Non-pigmented ciliary epithelial cell (primary cell): Measurements from ENCODE around the gene ZW10.

Experiments used
- DNase-seq: peaks from one replicate; pipeline ENCODE4 v3.0.0-alpha.2; 2010; ENCODE audit warnings: low read depth

The ZW10 gene

GRCh38 chr11:113697756-113698407 lies 75.6 kb downstream of the ZW10 start:
- DNase-seq, result no peak

DNA sequence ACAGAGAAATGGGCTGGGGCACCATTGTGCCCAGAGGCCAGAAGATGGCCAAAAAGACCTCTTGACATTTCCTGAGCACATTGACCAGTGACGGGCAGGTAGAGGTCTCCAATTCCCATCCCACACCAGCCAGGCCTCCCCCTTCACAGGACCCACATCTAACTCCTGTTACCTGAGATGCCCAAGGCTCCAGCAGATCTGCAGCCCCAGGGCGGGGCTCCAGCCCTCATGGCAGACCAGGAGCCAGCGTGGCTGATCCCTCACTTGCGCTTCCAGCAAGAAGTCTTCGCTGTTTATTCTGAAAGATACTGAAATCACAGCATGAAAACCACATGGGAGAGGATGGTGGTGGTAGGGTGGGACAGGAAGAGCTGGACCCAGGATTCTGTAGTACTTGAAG lies 76.4 kb downstream of the ZW10 start:
- DNase-seq, result no peak

- no peak for DNase-seq
Measured at GRCh38 chr11:113695207-113695606, 78.3 kb downstream of the ZW10 start.

DNA sequence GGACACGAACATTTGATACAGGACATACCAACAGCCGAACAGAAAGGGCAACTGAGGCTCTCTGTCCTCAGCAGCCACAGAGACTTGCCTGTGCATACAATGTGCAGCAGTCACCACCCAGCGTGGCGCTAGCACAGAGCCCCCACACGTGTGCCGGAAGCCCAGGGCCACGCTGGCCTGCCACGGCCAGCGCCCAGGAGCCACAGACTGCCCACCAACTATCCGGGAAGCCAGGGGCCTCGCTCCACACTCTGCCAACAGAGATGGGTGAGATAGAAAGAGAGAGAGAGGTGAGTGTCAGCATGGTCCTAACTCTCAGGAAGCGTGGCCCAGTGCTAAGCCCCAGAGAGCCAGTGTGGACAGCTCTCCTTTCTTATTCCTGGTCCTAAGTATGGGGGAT lies 79.1 kb downstream of the ZW10 start:
- no peak for DNase-seq

- no peak for DNase-seq
Measured at GRCh38 chr11:113693030-113693429, 80.5 kb downstream of the ZW10 start.

DNA sequence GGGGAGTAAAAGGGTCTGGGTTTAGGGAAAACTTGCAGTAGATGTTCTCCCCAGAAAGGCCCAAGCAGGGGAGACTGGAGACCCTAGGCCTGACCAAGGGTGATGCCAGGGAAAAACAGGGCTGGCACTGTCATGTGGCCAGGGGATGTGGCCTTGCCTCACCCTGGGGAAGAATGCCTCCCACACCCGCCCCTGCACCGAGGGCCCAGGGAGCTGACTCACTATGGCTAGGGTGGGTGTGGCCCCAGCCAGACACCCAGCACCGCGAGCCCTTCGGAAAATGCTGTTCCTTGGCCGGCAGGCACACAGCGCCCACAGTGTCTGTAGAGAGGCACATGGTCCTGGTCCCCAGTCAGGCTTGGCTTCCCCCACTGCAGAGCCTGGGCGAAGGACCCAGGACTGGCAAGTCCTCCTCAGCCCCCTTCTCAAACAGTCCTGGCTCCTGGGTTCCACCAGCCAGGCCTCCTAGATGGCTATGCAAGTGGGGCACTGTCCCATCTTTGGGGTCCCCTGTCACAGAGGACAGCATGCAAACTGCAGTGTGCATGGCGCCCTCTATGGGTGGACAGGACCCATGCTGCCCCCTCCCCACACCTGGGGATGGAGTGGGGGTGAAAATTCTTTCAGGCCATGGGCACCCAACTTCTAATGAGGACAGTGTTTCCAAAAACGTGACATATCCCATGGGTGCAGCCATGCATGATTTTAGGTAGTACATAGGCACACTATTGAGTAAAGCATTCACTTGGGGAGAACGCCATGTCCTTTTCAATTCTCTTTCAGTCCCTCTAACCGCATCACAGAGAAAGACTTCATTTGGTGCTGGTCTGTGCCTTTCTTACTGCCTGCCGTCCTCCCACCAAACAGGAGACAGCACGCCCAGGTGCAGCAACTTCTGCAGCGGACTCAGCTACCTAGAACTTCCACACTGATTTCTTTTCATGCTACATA lies 82.6 kb downstream of the ZW10 start:
- DNase-seq, result peak; percentile 30

DNA sequence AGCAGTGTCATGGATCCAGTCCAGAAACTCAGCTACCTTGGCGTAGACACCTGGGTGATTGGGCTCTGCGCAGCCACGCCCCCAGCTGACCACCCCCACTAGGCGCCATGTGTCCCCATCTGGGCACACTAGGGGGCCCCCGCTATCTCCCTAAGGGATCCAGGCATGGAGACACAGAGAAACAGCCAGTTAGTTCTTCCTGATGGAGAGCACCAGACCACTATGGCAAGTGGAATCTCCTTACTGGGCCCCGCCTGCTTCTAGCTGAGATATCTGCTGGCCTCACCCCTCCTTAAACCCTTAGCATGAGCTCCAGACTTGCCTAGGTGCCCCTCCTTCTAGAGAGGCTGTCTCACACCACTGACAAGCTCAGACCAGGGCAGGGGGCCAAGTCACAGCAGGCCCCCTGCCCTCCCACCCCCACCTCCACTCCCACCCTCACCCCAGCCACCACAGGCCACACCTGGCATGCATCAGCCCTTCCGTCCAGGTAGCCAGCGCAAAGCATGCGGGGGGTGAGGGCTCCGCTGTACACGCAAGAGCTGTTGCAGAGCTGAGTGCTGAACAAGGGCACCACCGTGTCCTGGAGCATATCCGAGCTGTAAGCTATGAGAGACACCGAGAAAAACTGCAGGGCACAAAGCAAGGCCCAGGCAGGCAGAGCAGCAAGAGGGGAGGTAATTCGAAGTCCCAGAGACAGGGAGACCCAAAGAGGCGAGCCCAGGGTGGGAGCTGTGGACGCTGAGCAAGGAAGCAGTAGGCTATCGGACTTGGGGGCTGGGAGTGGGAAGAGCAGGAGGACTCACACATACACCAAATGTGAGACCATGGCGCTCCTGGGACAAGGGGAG lies 83.5 kb downstream of the ZW10 start:
- no peak for DNase-seq

DNA sequence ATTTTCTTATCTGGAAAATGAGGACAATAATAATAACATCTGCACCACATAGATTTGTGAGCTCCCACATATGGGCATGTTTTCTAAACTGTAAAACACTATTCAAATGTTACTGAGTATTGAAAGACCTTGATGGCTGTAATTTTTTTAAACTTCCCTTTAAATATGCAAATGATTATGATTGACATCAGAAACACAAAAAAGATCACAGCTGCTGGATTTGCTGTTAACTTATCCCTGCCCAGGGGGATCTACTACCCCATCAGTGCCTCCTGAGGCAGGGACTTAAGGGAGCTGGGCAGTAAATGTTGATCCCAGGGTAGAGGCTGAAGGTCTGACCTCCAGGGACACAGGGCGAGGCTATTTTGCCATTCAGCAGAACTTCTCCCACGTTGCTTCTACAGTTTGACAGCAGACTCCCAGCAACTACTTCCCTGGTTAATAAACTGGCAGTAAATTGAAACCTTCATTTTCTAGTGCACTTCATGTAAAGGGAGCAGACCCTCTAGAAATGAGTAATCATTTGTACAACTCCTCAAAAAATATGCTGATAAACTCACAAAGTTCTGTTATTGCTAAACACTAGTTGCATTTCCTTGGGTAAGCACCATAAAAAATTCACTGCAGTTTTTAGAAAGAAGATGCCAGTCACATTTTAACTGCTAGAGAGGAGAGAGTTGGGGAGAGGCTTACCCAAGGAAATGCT lies 87.7 kb downstream of the ZW10 start:
- no peak for DNase-seq

DNA sequence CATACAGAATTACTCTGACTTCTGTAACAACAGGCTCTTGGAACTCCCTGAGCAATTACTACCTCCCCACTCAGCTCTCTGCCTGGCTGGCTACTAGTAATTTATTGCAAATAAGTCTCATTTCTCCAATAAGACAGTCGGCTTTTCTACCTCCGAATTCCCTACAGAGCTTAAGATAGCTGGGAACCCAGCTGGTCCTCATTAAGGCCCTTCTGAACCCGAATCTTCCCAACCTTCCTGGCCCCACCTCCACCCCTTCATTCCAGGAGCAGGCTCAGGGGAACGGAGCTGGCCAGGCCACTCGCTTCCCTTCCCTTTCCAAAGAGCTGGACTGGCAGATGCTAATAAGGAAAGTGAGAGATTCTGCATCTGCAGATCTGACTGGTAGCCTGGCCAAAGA lies 89.0 kb downstream of the ZW10 start:
- no peak for DNase-seq

GRCh38 chr11:113683481-113684046 lies 89.9 kb downstream of the ZW10 start:
- DNase-seq, result no peak
